ENCODE results near the gene ABCA2. TPM values are rescaled to one million over a fixed set of nuclear protein-coding genes. Genes with fewer than 3 reads are reported as not detected.
A peak's percentile ranks its signal among the peaks of the same experiment; 100 is the strongest.

Gene ABCA2
- total and polyA plus RNA-seq, 2 donors from 2014 or later = 39.2 to 72.1 TPM

GRCh38 chr9:137029058-137029936, 1.3 kb upstream of the ABCA2 start:
- TF ChIP-seq, protein P1, sequence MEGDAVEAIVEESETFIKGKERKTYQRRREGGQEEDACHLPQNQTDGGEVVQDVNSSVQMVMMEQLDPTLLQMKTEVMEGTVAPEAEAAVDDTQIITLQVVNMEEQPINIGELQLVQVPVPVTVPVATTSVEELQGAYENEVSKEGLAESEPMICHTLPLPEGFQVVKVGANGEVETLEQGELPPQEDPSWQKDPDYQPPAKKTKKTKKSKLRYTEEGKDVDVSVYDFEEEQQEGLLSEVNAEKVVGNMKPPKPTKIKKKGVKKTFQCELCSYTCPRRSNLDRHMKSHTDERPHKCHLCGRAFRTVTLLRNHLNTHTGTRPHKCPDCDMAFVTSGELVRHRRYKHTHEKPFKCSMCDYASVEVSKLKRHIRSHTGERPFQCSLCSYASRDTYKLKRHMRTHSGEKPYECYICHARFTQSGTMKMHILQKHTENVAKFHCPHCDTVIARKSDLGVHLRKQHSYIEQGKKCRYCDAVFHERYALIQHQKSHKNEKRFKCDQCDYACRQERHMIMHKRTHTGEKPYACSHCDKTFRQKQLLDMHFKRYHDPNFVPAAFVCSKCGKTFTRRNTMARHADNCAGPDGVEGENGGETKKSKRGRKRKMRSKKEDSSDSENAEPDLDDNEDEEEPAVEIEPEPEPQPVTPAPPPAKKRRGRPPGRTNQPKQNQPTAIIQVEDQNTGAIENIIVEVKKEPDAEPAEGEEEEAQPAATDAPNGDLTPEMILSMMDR (IDR thresholded peaks at IDR 0.05; ENCODE audit: borderline replicate concordance, extremely low read depth, insufficient read depth) = peak; percentile 76
- no peak overlapping the region for H3K9ac ChIP-seq (ENCODE audit: low read length in 3 of 3)
- FAIRE-seq (no peak), DNase-seq (peak; percentile 58 to 91 (median 70))
- peaks cover 0 to 39% (median 20%) of the 10 kb centered on the region in 3 donors for H3K4me1 ChIP-seq (ENCODE audit: control insufficient read depth in 2 of 3, insufficient read depth in 2 of 3, low read depth in 1 of 3, low read length in 3 of 3)
- H3K4me3 ChIP-seq (ENCODE audit: low read length in 3 of 3) = peak overlapping the region in 1 of 3 donors; percentile 57
- H3K27me3 ChIP-seq (ENCODE audit: control insufficient read depth, insufficient read depth, low read length) = no peaks in the 10 kb centered on the region
- intact Hi-C loops (cut with DNase I) = loop anchor here (10.0 kb wide), 1 partner anchor 74 kb away; the partner anchor contains the start of gene LCN12
- no peaks in the 10 kb centered on the region for H3K9me3 ChIP-seq (ENCODE audit: control insufficient read depth in 2 of 3, insufficient read depth in 1 of 3, low read length in 3 of 3)
- no peaks in the 10 kb centered on the region for H3K36me3 ChIP-seq (ENCODE audit: control insufficient read depth in 2 of 3, insufficient read depth in 3 of 3, low read length in 3 of 3)
- H3K27ac ChIP-seq (ENCODE audit: low read depth in 2 of 2, low read length in 2 of 2) = no peak overlapping the region

GRCh38 chr9:137028263-137029057, 423 bp upstream of the ABCA2 start:
- H3K9me3 ChIP-seq (ENCODE audit: control insufficient read depth in 2 of 3, insufficient read depth in 1 of 3, low read length in 3 of 3) = no peaks in the 10 kb centered on the region
- H3K36me3 ChIP-seq (ENCODE audit: control insufficient read depth in 2 of 3, insufficient read depth in 3 of 3, low read length in 3 of 3) = no peaks in the 10 kb centered on the region
- TF ChIP-seq, protein P1 (IDR thresholded peaks at IDR 0.05; ENCODE audit: borderline replicate concordance, extremely low read depth, insufficient read depth) = peak; percentile 55
- intact Hi-C loops (cut with DNase I) = loop anchor here (10.0 kb wide), 1 partner anchor 74 kb away; the partner anchor contains the start of gene LCN12
- DNase-seq (peak in 4 of 5 donors; percentile 61 to 84 (median 74)), FAIRE-seq (no peak)
- peaks cover 0 to 39% (median 20%) of the 10 kb centered on the region in 3 donors for H3K4me1 ChIP-seq (ENCODE audit: control insufficient read depth in 2 of 3, insufficient read depth in 2 of 3, low read depth in 1 of 3, low read length in 3 of 3)
- peak overlapping the region in 1 of 2 donors; percentile 11 for H3K27ac ChIP-seq (ENCODE audit: low read depth in 2 of 2, low read length in 2 of 2)
- no peaks in the 10 kb centered on the region for H3K27me3 ChIP-seq (ENCODE audit: control insufficient read depth, insufficient read depth, low read length)
- peak overlapping the region in 2 of 3 donors; percentile 61 to 69 for H3K9ac ChIP-seq (ENCODE audit: low read length in 3 of 3)
- peak overlapping the region in 2 of 3 donors; percentile 38 to 57 for H3K4me3 ChIP-seq (ENCODE audit: low read length in 3 of 3)

DNA sequence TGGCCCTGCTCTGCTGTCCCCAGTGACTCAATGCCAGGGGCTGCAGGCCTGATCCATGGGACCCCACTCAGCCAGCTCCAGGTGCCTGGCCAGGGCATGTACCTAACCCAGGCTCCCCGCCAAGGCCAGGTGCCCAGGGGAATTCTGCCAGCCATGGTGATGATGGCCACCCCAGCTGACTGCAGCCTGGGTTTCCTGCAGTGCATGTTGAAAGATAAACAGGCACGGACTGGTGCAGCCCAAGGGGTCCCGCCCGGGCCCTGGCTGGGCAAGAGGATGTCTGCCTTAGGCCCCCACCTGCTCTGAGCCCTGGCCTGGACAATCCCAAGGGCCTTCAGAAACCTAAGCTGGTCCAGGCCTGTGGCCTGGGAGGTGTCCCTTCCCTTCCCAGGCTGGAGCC, 1.2 kb downstream of the ABCA2 start:
- Histone ChIP-seq H3K36me3 (ENCODE audit: control insufficient read depth in 2 of 3, insufficient read depth in 3 of 3, low read length in 3 of 3) (no peaks in the 10 kb centered on the region), H3K4me3 (ENCODE audit: low read length in 3 of 3) (peak overlapping the region in 1 of 3 donors; percentile 62), H3K4me1 (ENCODE audit: control insufficient read depth in 2 of 3, insufficient read depth in 2 of 3, low read depth in 1 of 3, low read length in 3 of 3) (peaks cover 0 to 39% (median 20%) of the 10 kb centered on the region in 3 donors), H3K27ac (ENCODE audit: low read depth in 2 of 2, low read length in 2 of 2) (peak overlapping the region; percentile 22 to 54), H3K9ac (ENCODE audit: low read length in 3 of 3) (peak overlapping the region in 1 of 3 donors; percentile 69), H3K9me3 (ENCODE audit: control insufficient read depth in 2 of 3, insufficient read depth in 1 of 3, low read length in 3 of 3) (no peaks in the 10 kb centered on the region), H3K27me3 (ENCODE audit: control insufficient read depth, insufficient read depth, low read length) (no peaks in the 10 kb centered on the region)
- TF ChIP-seq, protein P1 (IDR thresholded peaks at IDR 0.05; ENCODE audit: borderline replicate concordance, extremely low read depth, insufficient read depth) = no peak
- no peak for DNase-seq
- no peak for FAIRE-seq
- intact Hi-C loops (cut with DNase I) = loop anchor here (10.0 kb wide), 1 partner anchor 72 kb away; the partner anchor contains the start of gene LCN12

Measured in kidney (tissue), 14 donors.